ENCODE measurements around the gene L3MBTL4.

Gene L3MBTL4

GRCh38 chr18:6242004-6242403 lies 172.7 kb downstream of the L3MBTL4 start:
- DNase-seq (ENCODE audit: insufficient read length, low spot score) (no peak), FAIRE-seq (no peak)
- TF ChIP-seq CTCF (IDR thresholded peaks at IDR 0.05; ENCODE audit: insufficient read depth, missing control alignments): no peak

- TF ChIP-seq CTCF (IDR thresholded peaks at IDR 0.05; ENCODE audit: insufficient read depth, missing control alignments): no peak
- FAIRE-seq: no peak
- no peak for DNase-seq (ENCODE audit: insufficient read length, low spot score)
Observed at GRCh38 chr18:6239716-6240115, 175.0 kb downstream of the L3MBTL4 start.

- no peak for TF ChIP-seq CTCF (IDR thresholded peaks at IDR 0.05; ENCODE audit: insufficient read depth, missing control alignments)
- no peak for FAIRE-seq
- DNase-seq (ENCODE audit: insufficient read length, low spot score): no peak
Observed at GRCh38 chr18:6236258-6236657, 178.5 kb downstream of the L3MBTL4 start.

GRCh38 chr18:6222271-6222670 lies 192.4 kb downstream of the L3MBTL4 start:
- DNase-seq (ENCODE audit: insufficient read length, low spot score) (no peak), FAIRE-seq (no peak)
- TF ChIP-seq CTCF (IDR thresholded peaks at IDR 0.05; ENCODE audit: insufficient read depth, missing control alignments): no peak

- FAIRE-seq: no peak
Observed at GRCh38 chr18:6221602-6222014, 193.1 kb downstream of the L3MBTL4 start.

GRCh38 chr18:6220129-6220528 lies 194.6 kb downstream of the L3MBTL4 start:
- no peak for TF ChIP-seq CTCF (IDR thresholded peaks at IDR 0.05; ENCODE audit: insufficient read depth, missing control alignments)
- FAIRE-seq (no peak), DNase-seq (ENCODE audit: insufficient read length, low spot score) (no peak)

More at GRCh38 chr18:6221602-6222014, 193.1 kb downstream of the L3MBTL4 start:
- TF ChIP-seq CTCF (IDR thresholded peaks at IDR 0.05; ENCODE audit: insufficient read depth, missing control alignments): no peak
- DNase-seq (ENCODE audit: insufficient read length, low spot score): no peak

GRCh38 chr18:6219116-6219717 lies 195.5 kb downstream of the L3MBTL4 start:
- peak; percentile 81 for TF ChIP-seq CTCF (IDR thresholded peaks at IDR 0.05; ENCODE audit: insufficient read depth, missing control alignments)
- no peak for DNase-seq (ENCODE audit: insufficient read length, low spot score)
- no peak for FAIRE-seq
